ENCODE data around the gene SMG6.

- no peak for TF ChIP-seq CTCF (IDR thresholded peaks at IDR 0.05; ENCODE audit: insufficient read depth, low read depth, low read length)
- TF ChIP-seq EZH2 (IDR thresholded peaks at IDR 0.05; ENCODE audit: insufficient read depth, low read length), result no peak
Observed at GRCh38 chr17:2172999-2173398, 130.6 kb downstream of the SMG6 start.

Data from astrocyte (in vitro differentiated cells and primary cell).